ENCODE results near the gene RALGAPA2.

The RALGAPA2 gene

GRCh38 chr20:20720158-20720557 is 7.7 kb upstream of the RALGAPA2 start:
- no peak for DNase-seq

DNA sequence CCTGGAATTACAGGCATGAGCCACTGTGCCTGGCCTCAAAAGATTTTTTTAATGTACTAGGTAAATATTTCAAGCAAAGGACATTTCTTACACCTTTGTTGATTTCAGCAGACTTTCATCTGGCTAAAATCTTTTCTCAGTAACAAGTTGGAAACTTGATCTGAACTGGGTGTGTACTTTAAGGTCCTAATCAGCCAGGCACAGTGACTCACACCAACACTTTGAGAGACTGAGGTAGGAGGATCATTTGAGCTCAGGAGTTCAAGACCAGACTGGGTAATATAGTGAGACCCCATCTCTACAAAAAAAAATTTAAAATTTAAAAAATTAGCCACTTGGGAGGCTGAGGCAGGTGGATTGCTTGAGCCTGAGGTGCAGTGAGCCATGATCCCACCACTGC is 7.0 kb upstream of the RALGAPA2 start:
- DNase-seq, result no peak

- DNase-seq, result no peak
Observed at GRCh38 chr20:20713244-20713765, 861 bp upstream of the RALGAPA2 start.

GRCh38 chr20:20712004-20712473 is 405 bp downstream of the RALGAPA2 start:
- DNase-seq, result peak; percentile 2 to 80 (median 78)

DNA sequence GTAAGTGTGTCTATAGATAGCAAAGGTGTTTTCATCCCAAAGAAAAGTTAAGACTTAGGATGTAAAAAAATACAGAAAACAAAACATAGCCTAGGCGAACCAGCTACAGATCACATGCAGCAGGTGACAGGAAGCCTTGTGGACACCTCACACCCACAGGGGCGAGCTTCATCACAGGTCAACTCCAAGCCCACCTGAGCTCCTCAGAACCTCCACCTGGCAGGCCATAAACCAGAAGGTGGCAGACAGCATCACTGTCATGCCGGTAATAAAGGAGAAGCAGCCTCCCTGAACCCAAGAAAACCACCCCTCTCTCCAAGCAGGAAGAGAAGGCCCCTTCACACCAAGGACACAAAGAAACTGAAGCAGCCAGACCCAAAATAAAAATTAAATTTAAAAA is 1.0 kb downstream of the RALGAPA2 start:
- peak in 2 of 3 experiments; percentile 33 to 63 for DNase-seq

DNA sequence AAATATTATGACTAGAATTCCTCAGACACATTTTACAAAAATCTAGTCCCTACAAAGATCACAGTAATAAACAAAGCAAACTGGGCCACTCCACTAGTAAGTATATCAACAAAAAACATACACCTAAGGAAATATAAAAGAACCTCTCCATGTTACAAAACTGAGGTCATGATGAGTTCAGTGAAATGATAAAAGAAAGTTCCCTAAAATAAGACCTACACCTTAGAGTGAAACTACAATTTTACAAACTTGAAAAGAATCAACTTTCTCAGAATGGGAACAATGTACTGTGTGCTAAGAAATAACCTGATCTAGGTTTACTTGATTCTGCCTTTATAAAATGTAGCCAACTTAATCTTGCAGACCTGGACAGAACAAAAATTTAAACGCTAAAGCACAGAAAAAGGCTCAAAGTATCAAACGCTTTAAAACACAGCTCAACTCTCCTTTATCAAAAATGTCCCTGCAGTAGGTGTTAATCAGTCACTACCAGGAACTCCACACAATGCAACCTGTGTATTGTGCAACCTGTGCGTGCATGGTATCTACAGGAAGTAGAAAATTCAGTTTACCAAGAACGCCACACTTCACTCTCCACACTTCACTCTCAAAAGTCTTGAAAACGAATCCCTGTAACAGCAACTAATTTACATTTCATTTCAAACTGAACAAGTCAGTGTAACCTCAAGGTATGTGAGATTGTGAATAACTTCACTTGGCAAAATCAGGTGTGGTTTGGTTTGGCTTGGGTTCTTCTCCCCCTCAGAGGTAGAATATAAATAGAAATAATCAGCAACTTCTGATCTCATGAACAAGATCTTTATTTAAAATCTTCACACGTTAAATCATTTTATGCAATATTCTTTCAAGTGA is 1.8 kb downstream of the RALGAPA2 start:
- peak in 2 of 3 experiments; percentile 32 to 46 for DNase-seq

DNA sequence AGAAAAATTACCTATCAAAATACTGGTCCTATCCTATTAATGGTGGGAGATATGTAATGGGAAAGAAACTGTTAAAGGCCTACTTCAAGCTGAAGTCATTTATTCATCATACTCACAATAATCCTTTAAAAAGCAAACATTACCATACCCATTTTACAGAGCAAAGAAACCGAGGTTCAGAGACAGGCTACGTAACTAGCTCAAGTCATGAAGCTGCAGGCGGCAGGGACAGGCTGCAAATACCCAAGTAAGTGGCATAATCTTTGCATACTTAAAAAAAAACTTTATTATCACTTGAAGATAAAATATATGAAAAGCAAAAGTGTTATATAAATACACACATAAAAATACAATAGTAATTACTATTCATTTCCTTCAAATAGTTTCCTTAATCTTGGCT is 2.6 kb downstream of the RALGAPA2 start:
- DNase-seq, result no peak

- peak in 1 of 3 experiments; percentile 29 for DNase-seq
Observed at GRCh38 chr20:20706285-20706684, 6.2 kb downstream of the RALGAPA2 start.

DNA sequence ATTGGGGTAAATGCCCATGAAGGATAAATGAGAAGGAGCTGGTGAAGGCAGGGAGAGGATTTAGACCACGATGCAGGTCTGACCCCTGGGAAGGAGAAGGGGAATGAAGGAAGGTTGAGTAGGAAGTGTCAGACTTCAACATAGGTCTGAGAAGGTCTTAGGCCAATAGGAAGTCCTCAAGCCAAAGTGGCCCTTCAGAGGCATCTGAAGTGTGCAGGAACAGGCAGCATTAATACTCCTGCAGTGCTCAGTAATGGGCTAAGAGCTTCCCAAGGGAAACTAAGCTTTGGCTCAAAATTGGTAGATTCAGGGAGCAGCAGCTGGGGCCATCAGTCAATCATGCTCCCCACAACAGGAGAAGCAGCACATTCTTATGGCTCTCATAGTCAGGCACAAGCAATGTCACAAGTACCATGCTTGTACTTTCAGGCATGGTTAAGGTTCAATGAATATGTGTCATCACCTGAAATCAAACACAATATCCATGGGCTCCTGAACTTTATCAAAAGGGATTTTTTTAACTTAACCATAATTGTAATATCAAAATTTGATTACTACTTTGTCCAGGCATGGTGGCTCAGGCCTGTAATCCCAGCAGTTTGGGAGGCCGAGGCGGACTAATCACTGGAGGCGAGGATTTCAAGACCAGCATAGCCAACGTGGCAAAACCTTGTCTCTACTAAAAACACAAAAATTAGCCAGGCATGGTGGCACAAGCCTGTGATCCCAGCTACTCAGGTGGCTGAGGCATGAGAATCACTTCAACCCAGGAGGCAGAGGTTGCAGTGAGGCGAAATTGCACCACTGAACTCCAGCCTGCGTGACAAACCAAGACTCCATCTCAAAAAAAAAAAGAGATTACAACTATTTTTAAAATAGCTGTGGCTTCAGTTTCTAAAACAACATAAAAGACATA is 9.9 kb downstream of the RALGAPA2 start:
- no peak for DNase-seq

GRCh38 chr20:20699917-20700316 is 12.5 kb downstream of the RALGAPA2 start:
- DNase-seq, result no peak

DNA sequence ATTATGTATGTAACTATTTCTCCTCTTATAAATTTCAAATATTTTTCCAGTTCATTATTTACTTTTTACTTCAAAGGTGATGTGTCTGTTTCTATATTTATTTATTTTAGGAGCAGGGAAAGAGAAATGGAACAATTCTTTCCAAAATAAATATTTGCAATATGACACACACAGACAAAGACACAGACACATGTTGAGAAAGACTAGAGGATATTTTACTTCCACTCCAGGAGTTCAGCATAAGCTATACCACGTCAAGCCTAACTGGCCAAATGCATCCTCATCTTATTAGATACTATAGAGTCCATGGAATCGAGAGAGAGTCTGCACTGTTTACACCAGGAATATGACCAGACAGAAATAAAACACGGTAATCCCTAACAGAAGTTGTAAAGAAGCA is 13.3 kb downstream of the RALGAPA2 start:
- peak in 1 of 3 experiments; percentile 54 for DNase-seq

- no peak for DNase-seq
Observed at GRCh38 chr20:20697325-20697845, 15.1 kb downstream of the RALGAPA2 start.

GRCh38 chr20:20695250-20695816 is 17.1 kb downstream of the RALGAPA2 start:
- no peak for DNase-seq

GRCh38 chr20:20694591-20694990 is 17.9 kb downstream of the RALGAPA2 start:
- no peak for DNase-seq

DNA sequence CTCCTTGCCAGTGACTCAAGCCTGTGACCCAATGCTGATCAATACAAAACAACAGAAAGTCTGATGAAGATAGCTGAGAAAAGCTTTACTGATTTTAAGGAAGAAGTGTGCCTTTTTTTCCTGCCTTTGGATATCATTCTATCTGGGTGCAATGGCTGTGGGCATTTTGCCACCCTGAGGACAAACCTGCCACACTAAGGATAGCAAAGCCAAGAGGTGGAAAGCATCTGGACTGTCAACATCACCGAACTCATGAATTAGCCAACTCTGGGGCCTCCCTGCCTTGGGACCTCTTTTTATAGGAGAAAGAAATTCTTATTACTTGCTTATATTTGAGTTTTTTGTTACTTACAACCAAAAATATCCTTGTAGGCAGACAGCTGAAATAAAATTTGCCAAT is 19.9 kb downstream of the RALGAPA2 start:
- no peak for DNase-seq

DNA sequence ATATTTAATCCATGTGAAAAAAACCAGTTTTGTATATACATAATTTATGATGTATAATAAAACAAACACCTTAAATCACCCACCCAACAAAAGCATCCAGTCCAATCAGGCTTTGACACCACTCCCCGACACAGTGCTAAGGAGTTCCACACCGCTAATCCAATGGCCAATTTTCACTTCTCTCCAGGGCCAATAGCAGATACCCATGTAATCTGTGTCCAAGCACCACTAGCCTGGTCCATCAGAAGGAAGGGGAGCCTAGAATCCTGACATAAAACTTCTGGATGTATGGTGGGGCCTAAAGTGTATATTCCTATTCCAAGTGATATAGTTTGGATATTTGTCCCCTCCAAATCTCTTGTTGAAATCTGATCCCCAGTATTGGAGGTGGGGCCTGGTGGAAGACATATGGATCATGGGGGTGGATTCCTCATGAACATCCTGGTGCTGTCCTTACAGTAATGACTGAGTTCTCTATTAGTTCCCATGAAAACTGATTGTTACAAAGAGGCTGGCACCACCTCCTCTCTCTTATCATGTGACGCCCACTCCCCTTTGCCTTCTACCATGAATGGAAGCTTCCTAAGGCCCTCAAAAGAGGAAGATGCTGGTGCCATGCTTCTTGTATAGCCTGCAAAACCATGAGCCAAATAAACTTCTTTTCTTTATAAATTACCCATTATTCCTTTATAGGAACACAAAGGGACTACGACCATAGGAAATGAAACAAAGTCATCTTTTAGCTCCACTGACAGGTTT is 20.8 kb downstream of the RALGAPA2 start:
- no peak for DNase-seq

- no peak for DNase-seq
Observed at GRCh38 chr20:20690676-20691476, 21.6 kb downstream of the RALGAPA2 start.

GRCh38 chr20:20687319-20687718 is 25.1 kb downstream of the RALGAPA2 start:
- DNase-seq, result no peak

DNA sequence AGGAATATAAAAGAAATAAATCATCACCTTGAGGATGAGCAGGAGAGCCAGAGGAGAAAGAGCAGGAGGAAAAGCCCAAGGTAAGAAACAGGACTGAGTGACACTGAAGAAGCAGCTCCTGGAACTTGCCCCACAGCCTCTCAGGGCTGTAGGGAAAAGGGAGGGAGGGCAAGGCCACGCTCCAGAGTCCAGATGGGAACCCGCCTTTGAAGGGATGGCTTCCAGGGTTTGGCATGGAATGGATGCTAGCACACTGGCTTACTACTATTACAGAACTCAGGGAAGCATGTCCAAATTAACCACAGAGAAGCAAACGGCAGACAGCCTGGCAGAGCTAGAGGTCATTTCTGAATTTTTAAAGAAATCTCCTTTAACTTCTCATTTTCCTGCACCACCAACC is 26.8 kb downstream of the RALGAPA2 start:
- DNase-seq, result no peak

DNA sequence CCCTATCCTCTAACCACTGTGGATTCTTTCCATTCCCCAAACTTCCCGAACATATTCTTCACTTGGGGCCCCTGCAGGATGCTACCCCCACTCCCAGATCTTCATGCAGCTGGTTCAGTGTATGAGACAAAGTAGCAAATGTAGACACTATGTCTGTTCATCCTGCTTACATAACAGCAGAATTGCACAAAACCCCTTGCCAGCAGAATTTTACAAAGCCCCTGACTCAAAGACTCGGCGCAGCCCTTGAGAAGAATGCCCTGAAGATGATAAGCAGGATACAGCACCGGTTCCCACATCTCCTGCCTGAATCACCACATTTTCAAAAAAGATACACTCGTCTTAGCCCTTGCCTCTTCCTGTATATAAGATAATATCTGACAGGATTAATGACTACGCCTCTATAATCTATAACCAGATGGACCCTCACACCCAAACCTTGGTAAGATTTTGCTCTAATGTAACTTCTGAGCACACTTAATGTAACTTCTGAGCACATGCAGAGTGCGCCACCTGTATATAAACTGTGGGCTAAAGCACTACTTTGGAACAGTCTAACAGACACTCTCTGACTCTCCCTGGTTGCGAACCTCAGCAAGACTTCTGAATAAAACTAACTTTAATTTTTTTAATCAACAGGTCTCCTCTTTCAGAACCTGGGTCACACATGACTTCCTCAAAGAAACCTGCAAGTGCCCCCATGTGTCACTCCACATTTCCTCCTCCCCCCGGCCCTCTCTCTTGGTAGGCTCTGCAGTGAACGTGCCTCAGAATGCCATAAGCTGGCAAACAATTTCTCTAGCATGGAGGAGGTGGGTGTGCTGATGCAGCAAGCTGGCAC is 28.7 kb downstream of the RALGAPA2 start:
- DNase-seq, result no peak
